Loucy (cell line): Measurements from ENCODE around the gene IRGC.

Experiments
- CTCF ChIP-seq: fragments of 200-600 bp; sonication (generic); conservative IDR thresholded peaks from 2 replicates; pipeline ENCODE4 v1.5.1; 2014; ENCODE audit warnings: mild to moderate bottlenecking, antibody characterized with exemption, low read length
- EZH2phosphoT487 ChIP-seq: fragments of 200-600 bp; IDR thresholded peaks from 2 replicates; pipeline ENCODE4 v1.6.1; 2018; ENCODE audit warnings: antibody characterized with exemption, mild to moderate bottlenecking, moderate library complexity, borderline replicate concordance

DNA sequence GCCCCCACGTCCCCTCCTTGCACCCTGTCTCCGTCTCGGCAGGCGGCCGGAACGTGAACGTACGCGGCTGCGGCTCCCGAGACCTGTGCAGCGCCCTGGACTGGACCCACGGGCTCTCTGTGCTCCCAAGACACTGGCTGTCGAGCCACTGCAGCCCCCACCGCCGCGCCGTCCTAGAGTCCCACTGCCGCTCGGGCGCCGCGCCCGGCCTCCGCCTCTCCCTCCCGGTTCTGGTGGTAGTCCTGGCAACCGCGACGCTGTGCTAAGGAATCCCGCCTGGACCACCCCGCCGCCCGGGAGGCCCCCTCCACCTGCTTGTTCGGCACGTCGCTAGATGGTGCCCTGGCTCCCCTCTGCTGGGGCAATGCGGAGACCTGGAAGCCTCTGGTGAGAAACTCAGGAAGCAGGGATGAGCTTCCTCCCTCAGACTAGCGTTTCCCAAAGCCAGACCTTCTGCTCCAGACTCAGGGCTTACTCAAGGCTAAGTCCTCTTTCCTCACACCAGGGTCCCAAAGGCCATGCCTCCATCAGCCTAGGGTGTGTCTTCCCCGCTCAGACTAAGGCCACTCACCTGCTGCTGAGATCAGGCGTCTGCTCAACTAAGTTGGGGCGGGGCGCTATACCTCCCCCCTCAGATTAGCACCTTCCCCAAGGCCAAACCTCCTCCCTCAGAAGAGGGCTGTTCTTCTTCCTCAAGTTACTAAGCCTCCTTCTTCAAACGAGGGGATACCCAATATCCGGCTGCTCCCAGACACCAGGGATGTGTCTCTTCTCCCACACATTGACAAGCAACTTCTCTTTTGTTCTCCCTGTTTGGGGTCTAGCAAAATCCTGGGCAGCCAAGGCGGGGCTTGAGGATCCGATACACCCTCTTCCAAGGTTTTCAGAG lies 16.1 kb upstream of the IRGC start:
- TF ChIP-seq CTCF (no peak), EZH2phosphoT487 (no peak)
